ENCODE results near the gene BTBD2.

The BTBD2 gene

GRCh38 chr19:2015608-2015950, at the start of gene BTBD2:
Gene BTBD2 (minus strand): TSS chr19:2015714. CDS start chr19:2015703, 11 bp downstream.
- FAIRE-seq = no peak

GRCh38 chr19:2064788-2065524, 49.4 kb upstream of the BTBD2 start:
- FAIRE-seq = no peak

- FAIRE-seq = no peak
Measured at GRCh38 chr19:2064395-2064787, 48.9 kb upstream of the BTBD2 start.

- FAIRE-seq = no peak
Measured at GRCh38 chr19:2063824-2064223, 48.3 kb upstream of the BTBD2 start.

- no peak for FAIRE-seq
Measured at GRCh38 chr19:2062770-2063169, 47.3 kb upstream of the BTBD2 start.

GRCh38 chr19:2062389-2062729, 46.8 kb upstream of the BTBD2 start:
- FAIRE-seq = no peak

GRCh38 chr19:2061495-2062388, 46.2 kb upstream of the BTBD2 start:
- FAIRE-seq = peak; percentile 97

- FAIRE-seq = no peak
Measured at GRCh38 chr19:2060884-2061494, 45.5 kb upstream of the BTBD2 start.

GRCh38 chr19:2059422-2060201, 44.1 kb upstream of the BTBD2 start:
- no peak for FAIRE-seq

GRCh38 chr19:2058570-2059421, 43.3 kb upstream of the BTBD2 start:
- no peak for FAIRE-seq

- FAIRE-seq = no peak
Measured at GRCh38 chr19:2057484-2058469, 42.3 kb upstream of the BTBD2 start.

- FAIRE-seq = no peak
Measured at GRCh38 chr19:2056837-2057192, 41.3 kb upstream of the BTBD2 start.

- no peak for FAIRE-seq
Measured at GRCh38 chr19:2055931-2056836, 40.7 kb upstream of the BTBD2 start.

GRCh38 chr19:2054763-2055162, 39.2 kb upstream of the BTBD2 start:
- no peak for FAIRE-seq

GRCh38 chr19:2053601-2054389, 38.3 kb upstream of the BTBD2 start:
- no peak for FAIRE-seq

- FAIRE-seq = no peak
Measured at GRCh38 chr19:2051773-2052704, 36.5 kb upstream of the BTBD2 start.

- FAIRE-seq = peak; percentile 6
Measured at GRCh38 chr19:2050991-2051772, 35.7 kb upstream of the BTBD2 start, which contains the start of gene MKNK2. Gene MKNK2 (minus strand): TSS chr19:2051244. CDS start chr19:2050851, 393 bp downstream.

Measured in G401.6 (cell line).